ENCODE data around the gene ETV4. TPM values are rescaled to one million over a fixed set of nuclear protein-coding genes. Genes with fewer than 3 reads are reported as not detected.

Gene ETV4
- total and polyA plus RNA-seq, 2 donors (not counting 1 experiment from before 2014, with no cell fraction given) = 0.33 to 1.8 TPM

DNA sequence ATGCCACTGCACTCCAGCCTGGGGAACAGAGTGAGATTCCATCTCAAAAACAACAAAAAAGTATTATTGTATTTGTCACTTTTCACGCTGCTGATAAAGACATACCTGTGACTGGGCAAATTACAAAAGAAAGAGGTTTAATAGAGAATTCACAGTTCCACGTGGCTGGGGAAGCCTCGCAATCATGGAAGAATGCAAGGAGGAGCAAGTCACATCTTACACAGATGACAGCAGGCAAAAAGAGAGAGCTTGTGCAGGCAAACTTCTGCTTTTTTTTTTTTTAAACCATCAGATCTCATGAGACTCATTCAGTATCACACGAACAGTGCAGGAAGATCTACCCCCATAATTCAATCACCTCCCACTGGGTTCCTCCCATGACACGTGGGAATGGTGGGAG, 41.5 kb upstream of the ETV4 start:
- Histone ChIP-seq H4K20me1 (ENCODE audit: control insufficient read depth, extremely low read depth, insufficient read depth, low read length) (no peaks in the 10 kb centered on the region), H3K9ac (ENCODE audit: insufficient read depth, low read length) (no peak overlapping the region), H3K27me3 (ENCODE audit: control insufficient read depth, insufficient read depth, low read length) (no peaks in the 10 kb centered on the region), H3K79me2 (ENCODE audit: control insufficient read depth, insufficient read depth, low read length) (no peaks in the 10 kb centered on the region), H2AFZ (ENCODE audit: low read length) (no peak overlapping the region), H3K36me3 (ENCODE audit: control insufficient read depth, insufficient read depth, low read length) (no peaks in the 10 kb centered on the region), H3K4me2 (ENCODE audit: extremely low read depth, insufficient read depth, low read length) (no peak overlapping the region), H3K4me3 (replicated peaks in 1 of 4; ENCODE audit: control extremely low read depth in 1 of 4, insufficient read depth in 1 of 4, low read depth in 3 of 4, low read length in 4 of 4) (no peak overlapping the region), H3K27ac (ENCODE audit: insufficient read depth, low read length) (no peak overlapping the region), H3K4me1 (ENCODE audit: control insufficient read depth, extremely low read depth, insufficient read depth, low read length) (peaks cover 12% of the 10 kb centered on the region), H3K9me3 (ENCODE audit: control insufficient read depth, insufficient read depth, low read depth, low read length) (no peaks in the 10 kb centered on the region)
- no peak for DNase-seq (ENCODE audit: low read depth in 2 of 2)
- TF ChIP-seq, protein P1, sequence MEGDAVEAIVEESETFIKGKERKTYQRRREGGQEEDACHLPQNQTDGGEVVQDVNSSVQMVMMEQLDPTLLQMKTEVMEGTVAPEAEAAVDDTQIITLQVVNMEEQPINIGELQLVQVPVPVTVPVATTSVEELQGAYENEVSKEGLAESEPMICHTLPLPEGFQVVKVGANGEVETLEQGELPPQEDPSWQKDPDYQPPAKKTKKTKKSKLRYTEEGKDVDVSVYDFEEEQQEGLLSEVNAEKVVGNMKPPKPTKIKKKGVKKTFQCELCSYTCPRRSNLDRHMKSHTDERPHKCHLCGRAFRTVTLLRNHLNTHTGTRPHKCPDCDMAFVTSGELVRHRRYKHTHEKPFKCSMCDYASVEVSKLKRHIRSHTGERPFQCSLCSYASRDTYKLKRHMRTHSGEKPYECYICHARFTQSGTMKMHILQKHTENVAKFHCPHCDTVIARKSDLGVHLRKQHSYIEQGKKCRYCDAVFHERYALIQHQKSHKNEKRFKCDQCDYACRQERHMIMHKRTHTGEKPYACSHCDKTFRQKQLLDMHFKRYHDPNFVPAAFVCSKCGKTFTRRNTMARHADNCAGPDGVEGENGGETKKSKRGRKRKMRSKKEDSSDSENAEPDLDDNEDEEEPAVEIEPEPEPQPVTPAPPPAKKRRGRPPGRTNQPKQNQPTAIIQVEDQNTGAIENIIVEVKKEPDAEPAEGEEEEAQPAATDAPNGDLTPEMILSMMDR (conservative IDR thresholded peaks at IDR 0.05 in 1 of 2, IDR thresholded peaks at IDR 0.05 in 1 of 2; ENCODE audit: low read depth in 1 of 2, low read length in 2 of 2) = no peak

DNA sequence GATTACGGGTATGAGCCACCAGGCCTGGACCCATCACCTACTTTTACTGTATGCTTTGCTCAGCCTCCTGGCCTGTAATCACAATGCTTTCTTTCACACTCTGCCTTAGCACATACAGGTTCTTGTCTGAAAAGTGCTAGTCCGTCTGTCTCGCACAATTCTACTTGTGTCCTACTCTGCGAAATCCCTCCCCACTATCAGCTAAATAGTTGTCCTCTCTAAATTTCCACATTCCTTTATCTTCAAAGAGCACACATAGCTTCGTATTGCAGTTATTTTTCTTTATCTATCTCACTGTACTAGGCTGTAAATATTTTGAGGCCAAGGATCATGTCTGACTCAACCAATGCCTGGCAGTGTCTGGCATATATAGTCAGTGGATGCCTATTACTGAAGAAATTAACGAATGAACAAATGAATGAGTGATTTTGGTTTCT, 38.5 kb upstream of the ETV4 start:
- H3K9me3 ChIP-seq (ENCODE audit: control insufficient read depth, insufficient read depth, low read depth, low read length) = no peaks in the 10 kb centered on the region
- no peaks in the 10 kb centered on the region for H4K20me1 ChIP-seq (ENCODE audit: control insufficient read depth, extremely low read depth, insufficient read depth, low read length)
- H2AFZ ChIP-seq (ENCODE audit: low read length) = no peak overlapping the region
- no peak overlapping the region for H3K4me2 ChIP-seq (ENCODE audit: extremely low read depth, insufficient read depth, low read length)
- no peaks in the 10 kb centered on the region for H3K4me1 ChIP-seq (ENCODE audit: control insufficient read depth, extremely low read depth, insufficient read depth, low read length)
- no peak for TF ChIP-seq EZH2 (IDR thresholded peaks at IDR 0.05; ENCODE audit: low read length, missing control alignments)
- TF ChIP-seq, protein P1 (conservative IDR thresholded peaks at IDR 0.05 in 1 of 2, IDR thresholded peaks at IDR 0.05 in 1 of 2; ENCODE audit: low read depth in 1 of 2, low read length in 2 of 2) = no peak
- no peak overlapping the region for H3K9ac ChIP-seq (ENCODE audit: insufficient read depth, low read length)
- H3K4me3 ChIP-seq (replicated peaks in 1 of 4; ENCODE audit: control extremely low read depth in 1 of 4, insufficient read depth in 1 of 4, low read depth in 3 of 4, low read length in 4 of 4) = no peak overlapping the region
- H3K79me2 ChIP-seq (ENCODE audit: control insufficient read depth, insufficient read depth, low read length) = no peaks in the 10 kb centered on the region
- no peak overlapping the region for H3K27ac ChIP-seq (ENCODE audit: insufficient read depth, low read length)
- DNase-seq (ENCODE audit: low read depth in 2 of 2) = peak in 1 of 2 donors; percentile 65
- no peaks in the 10 kb centered on the region for H3K27me3 ChIP-seq (ENCODE audit: control insufficient read depth, insufficient read depth, low read length)
- H3K36me3 ChIP-seq (ENCODE audit: control insufficient read depth, insufficient read depth, low read length) = no peaks in the 10 kb centered on the region

DNA sequence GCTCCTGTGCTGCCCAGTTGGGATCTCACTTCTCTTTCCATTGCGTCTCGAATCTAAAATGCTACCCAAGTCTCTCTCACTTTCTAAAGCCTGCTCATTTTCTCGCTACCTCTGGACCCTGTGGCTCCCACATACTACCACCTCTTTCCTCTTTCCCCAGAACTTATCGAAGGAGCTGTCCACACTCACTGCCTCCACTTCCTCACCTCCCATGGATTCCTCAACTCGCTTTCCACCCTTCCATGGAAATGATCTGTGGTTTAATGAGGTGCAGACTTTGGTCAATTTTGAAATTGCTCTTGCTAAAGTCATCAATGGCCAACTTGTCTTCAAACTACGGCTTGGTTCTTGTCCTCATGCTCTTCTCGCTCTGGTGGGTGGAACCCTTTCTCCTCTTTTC, 37.2 kb upstream of the ETV4 start:
- Histone ChIP-seq H3K79me2 (ENCODE audit: control insufficient read depth, insufficient read depth, low read length) (no peaks in the 10 kb centered on the region), H3K9ac (ENCODE audit: insufficient read depth, low read length) (no peak overlapping the region), H3K4me1 (ENCODE audit: control insufficient read depth, extremely low read depth, insufficient read depth, low read length) (peaks cover 4% of the 10 kb centered on the region), H3K36me3 (ENCODE audit: control insufficient read depth, insufficient read depth, low read length) (no peaks in the 10 kb centered on the region), H2AFZ (ENCODE audit: low read length) (no peak overlapping the region), H3K4me2 (ENCODE audit: extremely low read depth, insufficient read depth, low read length) (no peak overlapping the region), H3K4me3 (replicated peaks in 1 of 4; ENCODE audit: control extremely low read depth in 1 of 4, insufficient read depth in 1 of 4, low read depth in 3 of 4, low read length in 4 of 4) (no peak overlapping the region), H3K27ac (ENCODE audit: insufficient read depth, low read length) (no peak overlapping the region), H3K9me3 (ENCODE audit: control insufficient read depth, insufficient read depth, low read depth, low read length) (no peaks in the 10 kb centered on the region), H3K27me3 (ENCODE audit: control insufficient read depth, insufficient read depth, low read length) (no peaks in the 10 kb centered on the region), H4K20me1 (ENCODE audit: control insufficient read depth, extremely low read depth, insufficient read depth, low read length) (no peaks in the 10 kb centered on the region)
- DNase-seq (ENCODE audit: low read depth in 2 of 2) = no peak
- no peak for TF ChIP-seq EZH2 (IDR thresholded peaks at IDR 0.05; ENCODE audit: low read length, missing control alignments)
- TF ChIP-seq, protein P1 (conservative IDR thresholded peaks at IDR 0.05 in 1 of 2, IDR thresholded peaks at IDR 0.05 in 1 of 2; ENCODE audit: low read depth in 1 of 2, low read length in 2 of 2) = no peak

Data from fibroblast of lung (primary cell).